ENCODE results near the gene HBE1. TPM values are rescaled to one million over a fixed set of nuclear protein-coding genes. Genes with fewer than 3 reads are reported as not detected.

The HBE1 gene
- total RNA-seq, 1 experiment from 2014 or later = 3.2 TPM

DNA sequence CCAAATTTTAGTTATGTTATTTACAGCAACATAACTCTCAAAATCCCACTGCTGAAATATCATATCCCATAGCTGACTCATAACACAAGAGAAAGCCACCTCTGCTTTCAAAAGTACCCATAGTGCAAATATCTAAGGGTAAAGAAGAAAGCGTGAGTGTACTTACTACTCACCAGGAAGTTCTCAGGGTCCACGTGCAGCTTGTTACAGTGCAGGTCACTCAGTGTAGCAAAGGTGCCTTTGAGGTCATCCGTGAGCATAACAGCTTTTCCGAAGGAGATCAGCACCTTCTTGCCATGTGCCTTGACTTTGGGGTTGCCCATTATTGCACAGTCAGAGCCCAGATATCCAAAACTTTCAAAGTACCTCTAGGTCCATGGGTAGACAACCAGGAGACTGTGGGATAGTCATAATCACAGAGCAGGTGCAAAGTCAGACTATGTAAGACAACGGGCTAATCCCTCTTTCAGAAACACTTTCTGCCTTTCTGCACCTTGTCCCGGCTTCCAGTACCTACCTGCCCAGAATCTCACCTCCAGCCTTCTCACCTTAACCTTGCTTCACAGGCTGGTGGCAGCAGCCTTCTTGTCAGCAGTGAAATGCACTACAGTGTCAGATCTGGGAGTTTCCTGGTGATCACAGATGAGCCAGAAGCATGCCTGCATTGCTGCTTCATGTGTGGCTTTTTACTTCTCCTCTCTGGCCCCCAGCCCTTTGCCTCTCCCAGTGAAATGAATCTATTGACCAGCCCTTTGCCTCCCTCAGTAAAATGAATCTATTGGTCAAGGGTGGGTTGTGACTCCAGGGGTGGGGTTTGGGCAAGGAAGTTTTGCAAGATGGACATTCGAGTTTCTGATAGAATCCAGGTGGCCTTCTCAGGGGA, 26.6 kb downstream of the HBE1 start:
- ATAC-seq (no peak), DNase-seq (ENCODE audit: low read depth, low spot score) (no peak)
- TF ChIP-seq TCF7L2 (IDR thresholded peaks at IDR 0.05; ENCODE audit: low read depth, low read length) (no peak), SIN3A (IDR thresholded peaks at IDR 0.05; ENCODE audit: borderline replicate concordance, insufficient read depth, low read depth, low read length) (no peak), POLR2AphosphoS5 (IDR thresholded peaks at IDR 0.05; ENCODE audit: low read depth, low read length) (no peak)
- TF ChIP-seq, protein P1, sequence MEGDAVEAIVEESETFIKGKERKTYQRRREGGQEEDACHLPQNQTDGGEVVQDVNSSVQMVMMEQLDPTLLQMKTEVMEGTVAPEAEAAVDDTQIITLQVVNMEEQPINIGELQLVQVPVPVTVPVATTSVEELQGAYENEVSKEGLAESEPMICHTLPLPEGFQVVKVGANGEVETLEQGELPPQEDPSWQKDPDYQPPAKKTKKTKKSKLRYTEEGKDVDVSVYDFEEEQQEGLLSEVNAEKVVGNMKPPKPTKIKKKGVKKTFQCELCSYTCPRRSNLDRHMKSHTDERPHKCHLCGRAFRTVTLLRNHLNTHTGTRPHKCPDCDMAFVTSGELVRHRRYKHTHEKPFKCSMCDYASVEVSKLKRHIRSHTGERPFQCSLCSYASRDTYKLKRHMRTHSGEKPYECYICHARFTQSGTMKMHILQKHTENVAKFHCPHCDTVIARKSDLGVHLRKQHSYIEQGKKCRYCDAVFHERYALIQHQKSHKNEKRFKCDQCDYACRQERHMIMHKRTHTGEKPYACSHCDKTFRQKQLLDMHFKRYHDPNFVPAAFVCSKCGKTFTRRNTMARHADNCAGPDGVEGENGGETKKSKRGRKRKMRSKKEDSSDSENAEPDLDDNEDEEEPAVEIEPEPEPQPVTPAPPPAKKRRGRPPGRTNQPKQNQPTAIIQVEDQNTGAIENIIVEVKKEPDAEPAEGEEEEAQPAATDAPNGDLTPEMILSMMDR (IDR thresholded peaks at IDR 0.05) = no peak
- TF ChIP-seq, protein P2, sequence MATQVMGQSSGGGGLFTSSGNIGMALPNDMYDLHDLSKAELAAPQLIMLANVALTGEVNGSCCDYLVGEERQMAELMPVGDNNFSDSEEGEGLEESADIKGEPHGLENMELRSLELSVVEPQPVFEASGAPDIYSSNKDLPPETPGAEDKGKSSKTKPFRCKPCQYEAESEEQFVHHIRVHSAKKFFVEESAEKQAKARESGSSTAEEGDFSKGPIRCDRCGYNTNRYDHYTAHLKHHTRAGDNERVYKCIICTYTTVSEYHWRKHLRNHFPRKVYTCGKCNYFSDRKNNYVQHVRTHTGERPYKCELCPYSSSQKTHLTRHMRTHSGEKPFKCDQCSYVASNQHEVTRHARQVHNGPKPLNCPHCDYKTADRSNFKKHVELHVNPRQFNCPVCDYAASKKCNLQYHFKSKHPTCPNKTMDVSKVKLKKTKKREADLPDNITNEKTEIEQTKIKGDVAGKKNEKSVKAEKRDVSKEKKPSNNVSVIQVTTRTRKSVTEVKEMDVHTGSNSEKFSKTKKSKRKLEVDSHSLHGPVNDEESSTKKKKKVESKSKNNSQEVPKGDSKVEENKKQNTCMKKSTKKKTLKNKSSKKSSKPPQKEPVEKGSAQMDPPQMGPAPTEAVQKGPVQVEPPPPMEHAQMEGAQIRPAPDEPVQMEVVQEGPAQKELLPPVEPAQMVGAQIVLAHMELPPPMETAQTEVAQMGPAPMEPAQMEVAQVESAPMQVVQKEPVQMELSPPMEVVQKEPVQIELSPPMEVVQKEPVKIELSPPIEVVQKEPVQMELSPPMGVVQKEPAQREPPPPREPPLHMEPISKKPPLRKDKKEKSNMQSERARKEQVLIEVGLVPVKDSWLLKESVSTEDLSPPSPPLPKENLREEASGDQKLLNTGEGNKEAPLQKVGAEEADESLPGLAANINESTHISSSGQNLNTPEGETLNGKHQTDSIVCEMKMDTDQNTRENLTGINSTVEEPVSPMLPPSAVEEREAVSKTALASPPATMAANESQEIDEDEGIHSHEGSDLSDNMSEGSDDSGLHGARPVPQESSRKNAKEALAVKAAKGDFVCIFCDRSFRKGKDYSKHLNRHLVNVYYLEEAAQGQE (IDR thresholded peaks at IDR 0.05; ENCODE audit: insufficient read depth in 1 of 2, low read depth in 2 of 2, low read length in 1 of 2) = no peak
- in situ Hi-C loops (cut with HindIII; ENCODE audit: low pct_unique_long_range_greater_than_20kb, low sequenced_read_pairs) (no loop called here), intact Hi-C loops (cut with micrococcal nuclease; ENCODE audit: unreplicated experiment) (no loop called here)
- Histone ChIP-seq H3K9me3 (ENCODE audit: control insufficient read depth, insufficient read depth, low read depth, low read length) (no peaks in the 10 kb centered on the region), H3K27ac (ENCODE audit: low read length) (no peak overlapping the region), H3K36me3 (ENCODE audit: control insufficient read depth, insufficient read depth, low read length) (no peaks in the 10 kb centered on the region), H3K4me3 (ENCODE audit: low read depth in 2 of 2, low read length in 2 of 2) (no peak overlapping the region), H3K27me3 (ENCODE audit: control insufficient read depth, insufficient read depth, low read length) (peaks cover 4% of the 10 kb centered on the region; the same call in 1 of the 2 replicates), H3K4me1 (ENCODE audit: control insufficient read depth, insufficient read depth, low read length) (no peaks in the 10 kb centered on the region)
- CTCF ChIA-PET = interaction anchor here (0.6 kb wide), 1 partner anchor 357 kb away, joined by 3 read pairs; no protein-coding TSS in a partner anchor
- BruUV-seq (replicated peaks) = no TSS peak
- POLR2A ChIA-PET = no interaction called here

DNA sequence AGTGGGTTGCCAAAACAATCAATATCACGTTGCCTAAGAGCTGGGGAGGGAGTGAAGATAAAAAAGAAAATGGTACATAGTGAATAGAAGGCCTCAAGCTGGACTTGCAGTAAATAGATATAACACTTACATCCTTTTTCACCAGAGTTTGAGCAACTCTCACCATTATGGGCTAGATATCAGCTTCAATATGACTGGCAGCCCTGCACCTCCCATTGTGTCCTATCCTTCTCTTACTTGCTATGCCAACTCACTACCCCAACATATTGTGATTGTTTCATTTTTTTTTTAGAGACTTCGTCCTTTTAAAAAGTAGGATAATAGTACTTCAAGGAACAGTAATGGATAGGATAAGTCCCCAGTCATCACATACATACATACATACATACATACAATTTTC, 27.5 kb downstream of the HBE1 start:
- H3K4me1 ChIP-seq (ENCODE audit: control insufficient read depth, insufficient read depth, low read length) = no peaks in the 10 kb centered on the region
- H3K27me3 ChIP-seq (ENCODE audit: control insufficient read depth, insufficient read depth, low read length) = peaks cover 4% of the 10 kb centered on the region; the same call in 1 of the 2 replicates
- TF ChIP-seq POLR2AphosphoS5 (IDR thresholded peaks at IDR 0.05; ENCODE audit: low read depth, low read length) (no peak), TCF7L2 (IDR thresholded peaks at IDR 0.05; ENCODE audit: low read depth, low read length) (no peak)
- in situ Hi-C loops (cut with HindIII; ENCODE audit: low pct_unique_long_range_greater_than_20kb, low sequenced_read_pairs) = no loop called here
- intact Hi-C loops (cut with micrococcal nuclease; ENCODE audit: unreplicated experiment) = no loop called here
- ATAC-seq = no peak
- H3K4me3 ChIP-seq (ENCODE audit: low read depth in 2 of 2, low read length in 2 of 2) = no peak overlapping the region
- no peaks in the 10 kb centered on the region for H3K9me3 ChIP-seq (ENCODE audit: control insufficient read depth, insufficient read depth, low read depth, low read length)
- no peak overlapping the region for H3K27ac ChIP-seq (ENCODE audit: low read length)
- DNase-seq (ENCODE audit: low read depth, low spot score) = no peak
- POLR2A ChIA-PET = no interaction called here
- H3K36me3 ChIP-seq (ENCODE audit: control insufficient read depth, insufficient read depth, low read length) = no peaks in the 10 kb centered on the region
- no TSS peak for BruUV-seq (replicated peaks)
- CTCF ChIA-PET = interaction anchor here (0.6 kb wide), 1 partner anchor 358 kb away, joined by 3 read pairs; no protein-coding TSS in a partner anchor

- ChIA-PET POLR2A (no interaction called here), CTCF (no interaction called here)
- ATAC-seq (no peak), DNase-seq (ENCODE audit: low read depth, low spot score) (no peak)
- Histone ChIP-seq H3K4me1 (ENCODE audit: control insufficient read depth, insufficient read depth, low read length) (no peaks in the 10 kb centered on the region), H3K4me3 (ENCODE audit: low read depth in 2 of 2, low read length in 2 of 2) (no peak overlapping the region), H3K27me3 (ENCODE audit: control insufficient read depth, insufficient read depth, low read length) (peaks cover 4% of the 10 kb centered on the region; the same call in 1 of the 2 replicates), H3K36me3 (ENCODE audit: control insufficient read depth, insufficient read depth, low read length) (no peaks in the 10 kb centered on the region), H3K27ac (ENCODE audit: low read length) (no peak overlapping the region), H3K9me3 (ENCODE audit: control insufficient read depth, insufficient read depth, low read depth, low read length) (no peaks in the 10 kb centered on the region)
- TF ChIP-seq SIN3A (IDR thresholded peaks at IDR 0.05; ENCODE audit: borderline replicate concordance, insufficient read depth, low read depth, low read length) = no peak
- no peak for TF ChIP-seq POLR2AphosphoS5 (IDR thresholded peaks at IDR 0.05; ENCODE audit: low read depth, low read length)
- no peak for TF ChIP-seq TCF7L2 (IDR thresholded peaks at IDR 0.05; ENCODE audit: low read depth, low read length)
- TF ChIP-seq, protein P2 (IDR thresholded peaks at IDR 0.05; ENCODE audit: insufficient read depth in 1 of 2, low read depth in 2 of 2, low read length in 1 of 2) = no peak
- TF ChIP-seq, protein P1 (IDR thresholded peaks at IDR 0.05) = no peak
- in situ Hi-C loops (cut with HindIII; ENCODE audit: low pct_unique_long_range_greater_than_20kb, low sequenced_read_pairs) (no loop called here), intact Hi-C loops (cut with micrococcal nuclease; ENCODE audit: unreplicated experiment) (no loop called here)
- BruUV-seq (replicated peaks) = no TSS peak
These were observed 28.3 kb downstream of the HBE1 start for GRCh38 chr11:5241458-5241857.

All from Panc1 (cell line).